Small intestine (tissue), 7 donors: ENCODE data around the gene NPFFR2. TPM values are rescaled to one million over a fixed set of nuclear protein-coding genes. Genes with fewer than 3 reads are reported as not detected.
A peak's percentile ranks its signal among the peaks of the same experiment; 100 is the strongest.

Experiments used
- DNase-seq, 2 donors: peaks; one replicate each; pipeline versions ENCODE4 v3.0.0 to v3.0.0-alpha.2; 2013
- FAIRE-seq: peaks from 2 replicates; lab custom pipeline; 2012; peaks lifted over from hg19 to GRCh38; lab: Jason Lieb, UNC
- H3K27ac ChIP-seq, 3 donors: one replicate each; pipeline ENCODE4 v1.5.1; 2013; ENCODE audit warnings: low read length in 2 of 3, mild to moderate bottlenecking in 2 of 3, control low read depth in 1 of 3, inconsistent platforms in 1 of 3, low read depth in 1 of 3, moderate library complexity in 1 of 3
- H3K27me3 ChIP-seq, 3 donors: one replicate each; pipeline ENCODE4 v1.6.1; 2013; ENCODE audit warnings: low read length in 3 of 3, inconsistent platforms in 1 of 3; ENCODE audit not compliant: control insufficient read depth in 3 of 3, insufficient read depth in 3 of 3
- H3K36me3 ChIP-seq, 3 donors: one replicate each; pipeline ENCODE4 v1.6.1; 2013; ENCODE audit warnings: low read length in 3 of 3, inconsistent platforms in 1 of 3, low read depth in 1 of 3, mild to moderate bottlenecking in 1 of 3, moderate library complexity in 1 of 3; ENCODE audit not compliant: control insufficient read depth in 3 of 3, insufficient read depth in 2 of 3
- H3K4me1 ChIP-seq, 3 donors: one replicate each; pipeline ENCODE4 v1.6.1; 2013; ENCODE audit warnings: low read length in 2 of 3, inconsistent platforms in 1 of 3, low read depth in 1 of 3, mild to moderate bottlenecking in 1 of 3, moderate library complexity in 1 of 3; ENCODE audit not compliant: control insufficient read depth in 3 of 3, insufficient read depth in 2 of 3
- H3K4me3 ChIP-seq, 3 donors: one replicate each; pipeline ENCODE4 v1.5.1; 2013; ENCODE audit warnings: low read length in 3 of 3, control low read depth in 1 of 3, inconsistent platforms in 1 of 3, low read depth in 1 of 3, mild to moderate bottlenecking in 1 of 3, moderate library complexity in 1 of 3
- H3K9me3 ChIP-seq, 2 donors: one replicate each; pipeline ENCODE4 v1.6.1; 2013; ENCODE audit warnings: low read depth in 1 of 2, low read length in 1 of 2; ENCODE audit not compliant: control insufficient read depth in 2 of 2, insufficient read depth in 1 of 2
- WGBS, 3 donors: extraction: QIAGEN DNeasy Blood & Tissue Kit; methylation state at CpG; one replicate each; pipeline ENCODE4 v1.1.7; 2013; 5-methylcytosine and 5-hydroxymethylcytosine counted together
- polyA plus RNA-seq, 4 donors: library from polyadenylated mRNA; stranded (reverse) in 3 of 4; unstranded in 1 of 4; fragments of 200-250 nt in 3 of 4; fragments of 120-200 nt in 1 of 4; gene quantifications; one replicate each; pipeline versions ENCODE4 v1.2.1 to v1.2.3, GENCODE V29; 2013
- donor health status: healthy with polysubstance abuse.
- donor health status: control.
- donor health status: control.
- donor health status: Bipolar disorder and iron deficiency.
- donor health status: healthy.

NPFFR2 gene
- polyA plus RNA-seq, 4 donors, result 0.04 TPM; not detected in 3

- WGBS, 3 donors, result 73 to 77% (median 75%) methylated on average over 5 of the region's 5 CpGs
- FAIRE-seq, result no peak
- H3K9me3 ChIP-seq, result no peaks in the 10 kb centered on the region
- no peak overlapping the region for H3K27ac ChIP-seq
- no peaks in the 10 kb centered on the region for H3K4me1 ChIP-seq
- DNase-seq, result no peak
- H3K4me3 ChIP-seq, result no peak overlapping the region
- H3K27me3 ChIP-seq, result no peaks in the 10 kb centered on the region
- H3K36me3 ChIP-seq, result no peaks in the 10 kb centered on the region
These were observed 62.4 kb downstream of the NPFFR2 start for GRCh38 chr4:72094059-72094797.

- FAIRE-seq (no peak), DNase-seq (no peak)
- Histone ChIP-seq H3K36me3 (no peaks in the 10 kb centered on the region), H3K9me3 (no peaks in the 10 kb centered on the region), H3K27me3 (no peaks in the 10 kb centered on the region), H3K4me3 (no peak overlapping the region), H3K27ac (no peak overlapping the region), H3K4me1 (no peaks in the 10 kb centered on the region)
These were observed 75.7 kb downstream of the NPFFR2 start for GRCh38 chr4:72107456-72107855.

- H3K27ac ChIP-seq, result no peak overlapping the region
- H3K4me3 ChIP-seq, result no peak overlapping the region
- H3K27me3 ChIP-seq, result no peaks in the 10 kb centered on the region
- DNase-seq (no peak), FAIRE-seq (no peak)
- 75 to 87% (median 87%) methylated on average over 2 of the region's 2 CpGs for WGBS, 3 donors
- H3K4me1 ChIP-seq, result no peaks in the 10 kb centered on the region
- H3K9me3 ChIP-seq, result no peaks in the 10 kb centered on the region
- no peaks in the 10 kb centered on the region for H3K36me3 ChIP-seq
These were observed 77.6 kb downstream of the NPFFR2 start for GRCh38 chr4:72109364-72109763.

GRCh38 chr4:72109959-72110497 lies 78.2 kb downstream of the NPFFR2 start:
- no peaks in the 10 kb centered on the region for H3K4me1 ChIP-seq
- H3K9me3 ChIP-seq, result no peaks in the 10 kb centered on the region
- no peaks in the 10 kb centered on the region for H3K27me3 ChIP-seq
- H3K4me3 ChIP-seq, result no peak overlapping the region
- DNase-seq, result no peak
- FAIRE-seq, result no peak
- no peak overlapping the region for H3K27ac ChIP-seq
- 78% methylated on average over 2 of the region's 2 CpGs for WGBS, 3 donors
- H3K36me3 ChIP-seq, result no peaks in the 10 kb centered on the region

- FAIRE-seq, result no peak
- H3K4me1 ChIP-seq, result no peaks in the 10 kb centered on the region
- 80 to 88% (median 86%) methylated on average over 1 of the region's 1 CpG for WGBS, 3 donors
These were observed 79.1 kb downstream of the NPFFR2 start for GRCh38 chr4:72110886-72111285.

GRCh38 chr4:72111863-72112262 lies 80.1 kb downstream of the NPFFR2 start:
- H3K36me3 ChIP-seq, result no peaks in the 10 kb centered on the region
- H3K9me3 ChIP-seq, result no peaks in the 10 kb centered on the region
- FAIRE-seq (no peak), DNase-seq (no peak)
- H3K27me3 ChIP-seq, result no peaks in the 10 kb centered on the region
- H3K4me3 ChIP-seq, result no peak overlapping the region
- no peaks in the 10 kb centered on the region for H3K4me1 ChIP-seq
- no peak overlapping the region for H3K27ac ChIP-seq

More at GRCh38 chr4:72110886-72111285, 79.1 kb downstream of the NPFFR2 start:
- H3K27ac ChIP-seq, result no peak overlapping the region
- H3K4me3 ChIP-seq, result no peak overlapping the region
- H3K36me3 ChIP-seq, result no peaks in the 10 kb centered on the region
- DNase-seq, result no peak
- no peaks in the 10 kb centered on the region for H3K27me3 ChIP-seq
- H3K9me3 ChIP-seq, result no peaks in the 10 kb centered on the region

GRCh38 chr4:72112514-72113156 lies 80.8 kb downstream of the NPFFR2 start:
- FAIRE-seq, result no peak
- H3K36me3 ChIP-seq, result no peaks in the 10 kb centered on the region
- WGBS, 3 donors, result 28 to 59% (median 30%) methylated on average over 3 of the region's 3 CpGs
- no peak overlapping the region for H3K4me3 ChIP-seq
- DNase-seq, result peak; percentile 7 to 8
- no peaks in the 10 kb centered on the region for H3K9me3 ChIP-seq
- H3K27me3 ChIP-seq, result no peaks in the 10 kb centered on the region
- no peak overlapping the region for H3K27ac ChIP-seq
- H3K4me1 ChIP-seq, result no peaks in the 10 kb centered on the region

GRCh38 chr4:72118017-72118416 lies 86.2 kb downstream of the NPFFR2 start:
- no peaks in the 10 kb centered on the region for H3K27me3 ChIP-seq
- FAIRE-seq, result no peak
- WGBS, 3 donors, result 81 to 83% (median 82%) methylated on average over 3 of the region's 3 CpGs
- no peak for DNase-seq
- no peak overlapping the region for H3K4me3 ChIP-seq
- H3K9me3 ChIP-seq, result no peaks in the 10 kb centered on the region
- H3K36me3 ChIP-seq, result no peaks in the 10 kb centered on the region
- H3K27ac ChIP-seq, result no peak overlapping the region
- no peaks in the 10 kb centered on the region for H3K4me1 ChIP-seq
